DMS79 treated with DMSO at 0.1 percent for 48 hours (cell line): ENCODE results near the gene BSCL2.
A peak's percentile ranks its signal among the peaks of the same experiment; 100 is the strongest.
"Not testable (repeated sequence)": the region's sequence is repeated elsewhere in the genome, so short reads cannot be mapped to it uniquely, and the experiment has no call there.

Source experiments
- DNase-seq: peaks from one replicate; lab custom pipeline; 2025; lab: John Stamatoyannopoulos, UW

The BSCL2 gene

DNA sequence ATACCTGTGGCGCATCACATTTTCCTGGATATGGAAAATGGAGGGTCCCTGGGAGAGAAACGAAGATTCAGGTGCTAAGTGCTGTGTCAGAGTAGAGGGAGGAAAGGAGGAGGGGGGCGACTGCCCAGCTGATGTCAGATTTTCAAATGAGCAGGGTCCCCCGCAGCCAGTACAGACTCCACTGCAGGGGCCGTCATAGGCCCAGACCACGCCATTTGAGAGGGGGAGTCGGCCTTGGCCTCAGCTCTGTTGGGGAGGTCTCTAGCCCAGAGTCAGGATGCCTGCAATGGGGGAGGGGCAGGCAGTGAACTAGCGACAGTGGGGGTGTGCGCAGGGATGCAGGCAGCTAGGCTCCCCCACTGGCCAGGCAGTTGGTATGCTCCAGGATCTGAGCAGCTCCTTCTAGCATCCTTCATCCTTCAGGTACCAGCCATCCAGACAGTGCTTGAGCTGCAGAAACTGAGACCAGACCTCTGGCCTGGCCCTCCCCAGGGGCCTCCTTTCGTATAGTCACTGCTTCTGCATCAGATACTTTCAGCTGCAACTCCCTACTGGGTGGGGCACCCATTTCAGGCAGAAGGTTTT is at the start of gene BSCL2, which contains the start of gene GNG3:
Gene BSCL2, minus strand, starts transcription at position 148 of the 585 bp plus-strand sequence. CDS start 229 bp downstream, outside the sequence.
Gene GNG3, plus strand, starts transcription at position 400 of the 585 bp plus-strand sequence. CDS start 620 bp downstream, outside the sequence.
- peak; percentile 96 for DNase-seq

DNA sequence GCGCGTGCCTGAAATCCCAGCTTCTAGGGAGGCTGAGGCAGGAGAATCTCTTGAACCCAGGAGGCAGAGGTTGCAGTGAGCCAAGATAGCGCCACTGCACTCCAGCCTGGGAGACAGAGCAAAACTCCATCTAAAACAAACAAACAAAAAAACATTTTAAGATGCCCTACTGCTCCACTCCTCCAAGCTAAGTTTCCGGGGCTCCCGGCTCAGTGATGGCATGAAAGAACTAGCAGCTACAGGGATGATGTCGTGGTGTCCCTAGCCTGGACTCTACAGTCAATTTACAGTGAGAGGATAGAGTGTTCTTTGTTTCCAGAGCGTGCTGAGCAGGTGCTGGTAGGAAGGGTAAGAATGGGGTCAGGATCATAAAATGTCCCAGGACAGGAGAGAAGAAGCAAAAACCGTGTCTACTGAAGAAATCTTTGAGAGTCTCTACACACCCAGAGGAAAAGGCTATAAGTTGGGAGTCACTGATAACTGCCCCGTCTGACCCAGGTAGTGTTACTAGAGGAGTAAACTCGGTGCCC is 47.9 kb upstream of the BSCL2 start:
- no peak for DNase-seq

DNA sequence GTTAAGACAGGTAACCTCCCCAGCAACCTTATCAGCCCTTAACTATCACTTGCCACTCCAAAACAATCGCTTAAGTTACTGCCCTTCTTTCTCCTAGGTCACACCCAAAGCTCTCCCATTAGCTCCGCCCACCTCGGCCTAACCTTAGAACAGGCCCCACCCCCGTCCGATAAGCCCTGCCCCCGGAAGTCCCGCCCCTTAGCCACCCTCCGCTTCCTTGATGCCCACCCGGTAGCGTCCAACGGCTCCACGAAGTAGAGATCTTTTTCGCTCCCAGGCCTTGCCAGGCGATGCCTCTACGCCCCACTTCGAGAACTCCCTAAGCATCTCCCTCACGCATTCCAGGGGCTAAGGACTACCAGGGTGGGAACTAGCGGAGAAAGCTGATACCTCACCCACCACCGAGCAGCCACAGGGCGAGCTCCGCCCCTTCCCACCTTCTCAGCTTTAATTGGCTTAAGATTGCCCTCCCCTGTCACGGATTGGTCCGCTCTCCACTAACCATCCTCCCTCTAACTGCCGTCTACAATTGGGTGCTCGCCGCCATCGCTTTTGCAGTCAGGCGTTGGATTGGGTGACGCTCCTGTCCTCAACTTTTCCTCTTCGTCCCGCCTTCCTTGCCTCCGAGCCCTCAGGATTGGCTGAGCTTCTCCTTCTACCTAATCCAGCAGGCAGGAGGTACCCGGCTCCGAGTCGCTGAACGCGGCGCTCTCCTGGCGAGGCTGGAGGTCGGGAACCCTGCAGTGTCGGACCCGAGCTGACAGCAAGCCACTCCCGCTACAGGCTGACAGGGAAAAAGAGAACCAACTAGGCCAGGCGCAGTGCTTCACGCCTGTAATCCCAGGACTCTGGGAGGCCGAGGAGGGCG is 46.7 kb upstream of the BSCL2 start, which contains the start of gene ZBTB3:
Gene ZBTB3, minus strand, starts transcription at position 425 of the 868 bp plus-strand sequence. CDS start 496 bp downstream, outside the sequence.
- DNase-seq, result peak; percentile 99

DNA sequence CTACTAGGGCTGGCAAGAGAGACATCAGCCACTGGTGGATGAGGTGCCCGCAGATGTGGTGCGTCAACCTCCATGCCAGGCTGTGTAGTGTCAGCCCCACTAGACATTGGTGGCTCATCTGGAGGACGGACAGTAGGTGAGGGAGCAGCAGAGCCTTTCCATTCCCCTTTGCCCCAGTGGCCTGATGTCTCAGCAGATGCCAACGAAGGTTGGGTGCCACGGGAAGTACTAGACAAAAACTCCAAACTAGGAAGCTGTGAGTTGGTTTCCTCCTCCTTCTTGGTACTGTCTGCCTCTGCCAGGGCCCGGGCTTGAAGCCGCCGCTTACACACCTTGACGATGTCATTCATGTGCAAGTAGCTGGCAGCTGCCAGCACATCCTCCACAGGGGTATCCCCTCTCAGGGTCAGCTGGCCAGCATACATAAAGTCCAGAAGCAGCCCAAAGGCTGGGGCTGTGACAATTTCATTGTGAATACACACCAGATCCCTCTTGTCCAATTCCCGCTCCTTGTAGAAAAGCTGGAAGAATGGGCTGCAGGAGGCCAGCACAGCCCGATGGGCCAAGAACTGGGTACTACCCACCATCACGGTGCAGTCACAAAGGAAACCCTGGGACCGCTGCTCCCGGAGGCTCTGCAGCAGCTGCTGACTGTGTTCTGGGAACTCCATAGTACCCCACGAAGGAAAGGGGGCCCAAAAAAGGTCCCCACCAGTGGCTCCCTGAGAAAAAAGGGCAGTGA is 45.9 kb upstream of the BSCL2 start:
- no peak for DNase-seq

DNA sequence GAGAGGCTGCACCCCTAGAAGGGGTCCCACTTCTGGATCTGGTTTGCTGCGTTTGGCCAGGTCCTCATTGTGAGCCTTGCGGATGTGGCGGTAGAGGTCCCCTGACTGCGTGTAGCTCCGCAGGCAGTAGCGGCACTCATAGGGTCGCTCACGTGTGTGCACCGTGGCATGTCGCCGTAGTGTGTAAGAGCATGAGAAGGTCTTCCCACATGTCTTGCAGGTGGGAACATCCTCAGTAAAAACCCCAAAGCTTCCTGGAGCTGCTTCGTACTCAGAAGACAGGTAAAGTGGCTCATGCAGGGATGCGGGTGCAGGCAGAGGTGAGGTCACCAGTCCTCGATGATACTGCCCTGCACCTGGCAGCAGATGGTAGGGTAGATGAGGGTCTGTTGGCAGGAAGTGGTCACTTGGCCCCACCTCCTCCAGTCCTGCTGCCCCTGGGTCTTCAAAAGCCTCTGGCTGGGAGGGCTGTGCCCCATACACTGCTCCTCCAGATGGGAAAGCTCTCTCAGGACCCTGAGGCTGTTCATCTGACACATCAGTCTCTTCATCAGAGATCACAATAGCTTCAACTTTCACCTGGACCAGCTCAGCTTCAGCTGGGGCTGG is 45.1 kb upstream of the BSCL2 start:
- no peak for DNase-seq

GRCh38 chr11:62749931-62750330 is 42.7 kb upstream of the BSCL2 start:
- not testable (repeated sequence) for DNase-seq

DNA sequence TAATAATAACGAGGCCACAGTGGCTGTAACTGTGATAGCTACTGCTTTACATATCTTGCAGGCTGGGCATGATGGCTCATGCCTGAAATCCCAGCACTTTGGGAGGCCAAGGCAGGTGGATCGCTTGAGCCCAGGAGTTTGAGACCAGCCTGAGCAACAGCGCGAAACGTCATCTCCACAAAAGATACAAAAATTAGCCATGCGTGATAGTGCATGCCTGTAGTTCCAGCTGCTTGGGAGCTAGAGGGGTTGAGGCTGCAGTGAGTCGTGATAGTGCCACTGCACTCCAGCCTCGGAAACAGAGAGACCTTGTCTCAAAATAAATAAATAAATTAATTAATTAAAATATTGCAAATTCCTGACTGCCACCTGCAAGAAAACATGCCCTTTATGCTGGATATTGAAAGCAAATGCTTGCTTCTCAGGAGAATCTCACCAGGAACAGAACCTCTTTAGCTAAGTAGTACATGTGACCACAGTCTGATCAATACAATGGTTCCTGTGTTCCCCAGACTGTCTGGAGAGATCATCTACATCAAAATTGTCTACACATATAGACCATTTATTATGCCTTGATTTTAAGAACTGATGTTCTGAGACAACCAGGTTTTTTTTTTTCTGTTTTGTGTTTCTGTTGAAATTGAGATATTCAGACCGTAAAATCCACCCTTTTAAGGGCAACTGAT is 40.4 kb upstream of the BSCL2 start:
- DNase-seq, result no peak

- no peak for DNase-seq
Measured at GRCh38 chr11:62737196-62737595, 30.0 kb upstream of the BSCL2 start.

GRCh38 chr11:62732830-62733229 is 25.6 kb upstream of the BSCL2 start:
- no peak for DNase-seq

GRCh38 chr11:62730076-62730475 is 22.9 kb upstream of the BSCL2 start:
- DNase-seq, result not testable (repeated sequence)

DNA sequence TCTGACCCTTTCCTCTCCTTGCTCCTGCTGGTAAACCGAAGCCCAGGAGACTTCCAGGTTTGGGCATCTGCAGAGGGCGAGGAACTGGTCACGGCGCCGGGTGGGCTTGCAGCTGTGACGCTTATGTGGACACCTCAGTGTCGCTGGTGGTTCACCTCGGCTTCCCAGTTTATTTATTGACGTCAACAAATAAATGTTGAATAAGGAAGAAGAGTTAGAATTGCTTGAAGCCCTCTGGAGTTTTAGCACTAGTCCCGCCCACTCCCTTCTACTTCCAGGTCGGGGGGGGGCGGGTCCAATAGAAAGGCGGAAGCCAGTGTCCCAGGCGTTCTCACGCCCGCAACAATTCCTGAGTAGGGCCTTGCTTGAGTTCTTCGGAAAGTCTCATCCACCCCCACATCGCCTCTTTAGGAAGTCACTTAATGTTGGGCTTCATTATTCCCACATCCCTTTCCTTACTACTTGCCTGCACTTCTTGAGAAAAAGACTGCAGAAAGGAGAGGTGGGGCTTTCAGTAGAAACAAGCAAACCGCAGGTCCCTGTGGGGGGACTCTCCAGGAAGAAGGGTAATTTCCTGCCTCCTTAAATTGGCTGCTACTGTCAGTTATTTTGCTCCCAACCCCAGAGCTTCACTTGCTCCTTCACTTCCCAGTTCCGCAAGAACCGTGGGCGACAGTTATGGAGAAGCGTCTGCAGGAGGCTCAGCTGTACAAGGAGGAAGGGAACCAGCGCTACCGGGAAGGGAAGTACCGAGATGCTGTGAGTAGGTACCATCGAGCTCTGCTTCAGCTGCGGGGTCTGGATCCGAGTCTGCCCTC is 21.2 kb upstream of the BSCL2 start, which contains the start of gene TTC9C:
Gene TTC9C, plus strand, starts transcription at position 316 of the 818 bp plus-strand sequence. Its CDS starts 363 bp downstream, at position 679.
- peak; percentile 82 for DNase-seq

- peak; percentile 98 for DNase-seq
Measured at GRCh38 chr11:62727872-62728170, 20.6 kb upstream of the BSCL2 start.

GRCh38 chr11:62727165-62727871 is 20.1 kb upstream of the BSCL2 start, which contains the start of gene HNRNPUL2:
Gene HNRNPUL2, minus strand, starts transcription at chr11:62727457. Its CDS starts 301 bp downstream, at chr11:62727156.
- peak; percentile 98 for DNase-seq

- no peak for DNase-seq
Measured at GRCh38 chr11:62726915-62727164, 19.6 kb upstream of the BSCL2 start.

GRCh38 chr11:62726156-62726914 is 19.1 kb upstream of the BSCL2 start:
- DNase-seq, result no peak

- DNase-seq, result no peak
Measured at GRCh38 chr11:62725646-62726045, 18.4 kb upstream of the BSCL2 start.

DNA sequence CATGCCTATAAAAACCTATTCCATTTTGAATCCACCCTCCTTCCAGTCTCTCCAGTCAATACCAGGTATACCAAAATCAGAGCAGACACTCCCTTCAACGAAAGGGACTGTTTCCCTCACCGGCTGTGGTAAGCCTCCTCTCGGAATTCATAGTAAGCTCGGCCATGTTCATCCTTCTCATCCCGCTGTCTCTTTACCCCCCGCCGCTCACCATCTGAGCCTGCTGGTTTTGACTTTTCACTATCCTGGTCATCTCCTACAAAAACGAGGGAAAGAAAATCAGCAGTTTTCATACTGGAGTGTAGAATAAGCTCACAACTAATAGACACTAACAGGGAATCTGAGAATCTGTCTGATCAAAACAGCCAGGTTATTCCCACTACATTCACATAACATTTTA is 16.9 kb upstream of the BSCL2 start:
- DNase-seq, result no peak

DNA sequence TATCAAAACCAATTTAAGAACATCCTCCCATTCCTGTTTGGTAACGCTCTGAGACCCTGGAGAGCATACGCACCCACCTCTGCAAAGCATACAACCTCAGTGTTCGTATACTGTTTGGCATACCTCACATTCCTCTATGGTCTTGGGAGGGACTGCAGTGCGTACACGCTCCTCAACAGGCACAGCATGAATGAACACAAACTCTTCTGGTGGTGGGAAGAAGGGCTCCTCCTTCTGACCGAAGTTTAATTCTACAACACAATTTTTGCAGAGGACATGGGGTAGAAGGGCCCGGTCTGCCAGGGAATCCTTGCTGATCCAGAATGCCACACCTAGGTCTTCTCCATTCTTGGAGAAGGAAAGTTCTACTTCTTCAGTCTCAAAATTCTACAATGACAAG is 14.8 kb upstream of the BSCL2 start:
- no peak for DNase-seq
